ENCODE data around the gene VSTM4.

DNA sequence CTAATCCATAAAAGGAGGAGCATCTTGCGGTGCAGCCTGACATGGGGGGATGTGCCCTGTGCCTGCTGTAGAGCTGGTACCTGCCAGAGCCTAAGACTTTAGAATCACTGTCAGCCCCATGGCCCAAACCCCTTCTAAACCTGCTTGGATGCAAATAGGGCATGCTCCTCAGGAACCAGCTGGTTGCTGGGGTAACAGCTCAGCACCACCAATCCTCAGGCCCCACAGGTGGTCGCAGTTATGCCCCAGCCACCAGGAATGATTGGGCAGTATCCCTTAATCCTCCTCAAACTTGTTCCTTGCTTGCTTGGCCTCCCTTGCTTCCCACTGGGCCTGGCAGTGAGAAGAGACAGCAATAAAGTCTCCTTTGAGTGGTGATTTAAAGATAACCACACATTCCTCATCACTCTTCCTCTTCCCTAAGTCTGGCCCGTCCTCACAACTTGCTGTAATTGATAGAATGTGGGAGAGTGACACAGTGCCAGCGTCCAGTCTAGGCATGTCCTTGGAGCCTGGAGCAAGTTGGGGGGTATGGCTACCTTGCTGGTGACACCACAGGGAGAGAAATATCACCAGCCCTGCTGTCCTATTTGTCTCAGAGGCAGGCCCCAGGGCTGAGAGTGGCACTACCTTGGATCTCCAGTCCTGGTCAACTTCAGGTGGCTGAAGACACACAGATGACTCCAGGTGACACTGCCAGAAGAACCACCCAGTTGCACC, 43.0 kb downstream of the VSTM4 start:
- TF ChIP-seq, protein P1, sequence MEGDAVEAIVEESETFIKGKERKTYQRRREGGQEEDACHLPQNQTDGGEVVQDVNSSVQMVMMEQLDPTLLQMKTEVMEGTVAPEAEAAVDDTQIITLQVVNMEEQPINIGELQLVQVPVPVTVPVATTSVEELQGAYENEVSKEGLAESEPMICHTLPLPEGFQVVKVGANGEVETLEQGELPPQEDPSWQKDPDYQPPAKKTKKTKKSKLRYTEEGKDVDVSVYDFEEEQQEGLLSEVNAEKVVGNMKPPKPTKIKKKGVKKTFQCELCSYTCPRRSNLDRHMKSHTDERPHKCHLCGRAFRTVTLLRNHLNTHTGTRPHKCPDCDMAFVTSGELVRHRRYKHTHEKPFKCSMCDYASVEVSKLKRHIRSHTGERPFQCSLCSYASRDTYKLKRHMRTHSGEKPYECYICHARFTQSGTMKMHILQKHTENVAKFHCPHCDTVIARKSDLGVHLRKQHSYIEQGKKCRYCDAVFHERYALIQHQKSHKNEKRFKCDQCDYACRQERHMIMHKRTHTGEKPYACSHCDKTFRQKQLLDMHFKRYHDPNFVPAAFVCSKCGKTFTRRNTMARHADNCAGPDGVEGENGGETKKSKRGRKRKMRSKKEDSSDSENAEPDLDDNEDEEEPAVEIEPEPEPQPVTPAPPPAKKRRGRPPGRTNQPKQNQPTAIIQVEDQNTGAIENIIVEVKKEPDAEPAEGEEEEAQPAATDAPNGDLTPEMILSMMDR (IDR thresholded peaks at IDR 0.05), result no peak
- TF ChIP-seq POLR2A (IDR thresholded peaks at IDR 0.05), result no peak
